ENCODE data around the gene SLC6A16. TPM values are rescaled to one million over a fixed set of nuclear protein-coding genes. Genes with fewer than 3 reads are reported as not detected.
A peak's percentile ranks its signal among the peaks of the same experiment; 100 is the strongest.
"Not testable (repeated sequence)": the region's sequence is repeated elsewhere in the genome, so short reads cannot be mapped to it uniquely, and the experiment has no call there.

SLC6A16 gene
- total RNA-seq, 1 experiment from 2014 or later, result 5.0 TPM

DNA sequence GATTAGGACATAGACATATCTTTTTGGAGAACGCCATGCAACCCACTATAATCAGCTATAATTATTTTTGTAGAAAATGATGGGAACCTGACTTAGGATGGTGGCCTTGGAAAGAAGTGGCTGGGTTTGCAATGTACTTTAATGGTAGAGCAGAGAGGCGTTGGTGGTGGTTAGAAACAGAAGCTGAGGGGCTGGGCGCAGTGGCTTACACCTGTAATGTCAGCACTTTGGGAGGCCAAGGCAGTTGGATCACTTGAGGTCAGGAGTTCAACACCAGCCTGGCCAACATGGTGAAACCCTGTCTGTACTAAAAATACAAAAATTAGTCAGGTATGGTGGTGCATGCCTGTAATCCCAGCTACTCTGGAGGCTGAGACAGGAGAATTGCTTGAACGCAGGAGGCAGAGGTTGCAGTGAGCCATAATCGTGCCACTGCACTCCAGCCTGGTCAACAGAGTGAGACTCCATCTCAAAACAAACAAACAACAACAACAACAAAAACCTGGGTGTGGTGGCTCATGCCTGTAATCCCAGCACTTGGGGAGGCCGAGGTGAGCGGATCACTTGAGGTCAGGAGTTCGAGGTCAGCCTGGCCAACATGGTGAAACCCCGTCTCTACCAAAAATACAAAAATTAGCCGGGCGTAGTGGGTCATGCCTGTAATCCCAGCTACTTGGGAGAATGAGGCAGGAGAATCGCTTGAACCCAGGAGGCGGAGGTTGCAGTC is 7.9 kb upstream of the SLC6A16 start:
- RAD21 ChIA-PET (ENCODE audit: low non-redundant PET in 1 of 2, low total read pairs in 2 of 2, uncharacterized antibody in 2 of 2, unreplicated experiment in 2 of 2), result interaction anchor here in 1 of 2 experiments (0.6 kb wide), 1 partner anchor 78 kb away, joined by 3 read pairs; no protein-coding TSS in a partner anchor
- H3K4me1 ChIP-seq (ENCODE audit: control insufficient read depth in 1 of 2, insufficient read depth in 2 of 2, low read length in 2 of 2); H4K20me1 ChIP-seq (ENCODE audit: insufficient read depth); DNase-seq (ENCODE audit: low read depth, low spot score); POLR2A ChIA-PET; CTCF ChIA-PET; BruUV-seq (replicated peaks); intact Hi-C loops (cut with micrococcal nuclease); H3K9ac ChIP-seq (ENCODE audit: low read length); H3K27me3 ChIP-seq (ENCODE audit: insufficient read depth, low read length); H3K27ac ChIP-seq (ENCODE audit: low read depth, low read length); H3K4me3 ChIP-seq (replicated peaks in 1 of 2; ENCODE audit: low read depth in 1 of 2, low read length in 2 of 2); H2AFZ ChIP-seq (ENCODE audit: low read depth, low read length, poor library complexity, severe bottlenecking); H3K79me2 ChIP-seq (ENCODE audit: insufficient read depth, low read length); H3K9me2 ChIP-seq (ENCODE audit: insufficient read depth); H3K9me3 ChIP-seq (ENCODE audit: control insufficient read depth in 1 of 2, insufficient read depth in 1 of 2, low read depth in 1 of 2, low read length in 2 of 2); ATAC-seq; H3K4me2 ChIP-seq (ENCODE audit: low read length); H3K36me3 ChIP-seq (ENCODE audit: control insufficient read depth in 1 of 2, insufficient read depth in 2 of 2, low read length in 2 of 2): not testable (repeated sequence)

DNA sequence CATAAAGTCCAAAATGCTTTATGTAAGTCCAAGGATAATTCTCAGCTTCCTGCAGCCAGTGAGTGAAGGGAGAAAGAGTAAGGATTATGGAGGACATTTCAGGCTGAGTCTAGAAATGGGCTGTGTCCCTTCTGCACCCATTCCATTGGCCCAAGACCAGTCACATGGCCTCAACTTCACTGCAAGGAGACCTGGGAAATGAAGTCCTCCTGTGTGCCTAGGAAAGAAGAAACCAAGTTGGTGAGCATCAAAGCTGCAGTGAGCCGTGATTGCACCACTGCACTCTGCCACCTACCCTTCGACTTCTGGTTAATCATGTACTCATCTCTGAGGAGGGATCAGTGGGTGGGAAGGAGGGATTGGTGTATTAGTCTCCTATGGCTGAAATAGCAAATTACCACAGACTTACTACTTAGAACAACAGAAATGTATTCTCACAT is 6.6 kb upstream of the SLC6A16 start:
- Histone ChIP-seq H3K27ac (ENCODE audit: low read depth, low read length) (no peak overlapping the region), H3K4me1 (ENCODE audit: control insufficient read depth in 1 of 2, insufficient read depth in 2 of 2, low read length in 2 of 2) (no peaks in the 10 kb centered on the region), H3K4me3 (replicated peaks in 1 of 2; ENCODE audit: low read depth in 1 of 2, low read length in 2 of 2) (no peak overlapping the region), H3K36me3 (ENCODE audit: control insufficient read depth in 1 of 2, insufficient read depth in 2 of 2, low read length in 2 of 2) (peaks cover 0 to 4% of the 10 kb centered on the region in 2 experiments; a peak in 1 of 4 replicates), H4K20me1 (ENCODE audit: insufficient read depth) (no peaks in the 10 kb centered on the region), H3K79me2 (ENCODE audit: insufficient read depth, low read length) (no peaks in the 10 kb centered on the region), H3K27me3 (ENCODE audit: insufficient read depth, low read length) (no peaks in the 10 kb centered on the region), H2AFZ (ENCODE audit: low read depth, low read length, poor library complexity, severe bottlenecking) (no peak overlapping the region), H3K9ac (ENCODE audit: low read length) (no peak overlapping the region), H3K9me2 (ENCODE audit: insufficient read depth) (no peaks in the 10 kb centered on the region), H3K4me2 (ENCODE audit: low read length) (no peak overlapping the region), H3K9me3 (ENCODE audit: control insufficient read depth in 1 of 2, insufficient read depth in 1 of 2, low read depth in 1 of 2, low read length in 2 of 2) (no peaks in the 10 kb centered on the region)
- DNase-seq (ENCODE audit: low read depth, low spot score) (peak; percentile 37), ATAC-seq (peak; percentile 94)
- no TSS peak for BruUV-seq (replicated peaks)
- ChIA-PET CTCF (no interaction called here), POLR2A (no interaction called here), RAD21 (ENCODE audit: low non-redundant PET in 1 of 2, low total read pairs in 2 of 2, uncharacterized antibody in 2 of 2, unreplicated experiment in 2 of 2) (no interaction called here)
- TF ChIP-seq, protein P1, sequence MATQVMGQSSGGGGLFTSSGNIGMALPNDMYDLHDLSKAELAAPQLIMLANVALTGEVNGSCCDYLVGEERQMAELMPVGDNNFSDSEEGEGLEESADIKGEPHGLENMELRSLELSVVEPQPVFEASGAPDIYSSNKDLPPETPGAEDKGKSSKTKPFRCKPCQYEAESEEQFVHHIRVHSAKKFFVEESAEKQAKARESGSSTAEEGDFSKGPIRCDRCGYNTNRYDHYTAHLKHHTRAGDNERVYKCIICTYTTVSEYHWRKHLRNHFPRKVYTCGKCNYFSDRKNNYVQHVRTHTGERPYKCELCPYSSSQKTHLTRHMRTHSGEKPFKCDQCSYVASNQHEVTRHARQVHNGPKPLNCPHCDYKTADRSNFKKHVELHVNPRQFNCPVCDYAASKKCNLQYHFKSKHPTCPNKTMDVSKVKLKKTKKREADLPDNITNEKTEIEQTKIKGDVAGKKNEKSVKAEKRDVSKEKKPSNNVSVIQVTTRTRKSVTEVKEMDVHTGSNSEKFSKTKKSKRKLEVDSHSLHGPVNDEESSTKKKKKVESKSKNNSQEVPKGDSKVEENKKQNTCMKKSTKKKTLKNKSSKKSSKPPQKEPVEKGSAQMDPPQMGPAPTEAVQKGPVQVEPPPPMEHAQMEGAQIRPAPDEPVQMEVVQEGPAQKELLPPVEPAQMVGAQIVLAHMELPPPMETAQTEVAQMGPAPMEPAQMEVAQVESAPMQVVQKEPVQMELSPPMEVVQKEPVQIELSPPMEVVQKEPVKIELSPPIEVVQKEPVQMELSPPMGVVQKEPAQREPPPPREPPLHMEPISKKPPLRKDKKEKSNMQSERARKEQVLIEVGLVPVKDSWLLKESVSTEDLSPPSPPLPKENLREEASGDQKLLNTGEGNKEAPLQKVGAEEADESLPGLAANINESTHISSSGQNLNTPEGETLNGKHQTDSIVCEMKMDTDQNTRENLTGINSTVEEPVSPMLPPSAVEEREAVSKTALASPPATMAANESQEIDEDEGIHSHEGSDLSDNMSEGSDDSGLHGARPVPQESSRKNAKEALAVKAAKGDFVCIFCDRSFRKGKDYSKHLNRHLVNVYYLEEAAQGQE (IDR thresholded peaks at IDR 0.05; ENCODE audit: low read depth), result no peak
- TF ChIP-seq SP1 (IDR thresholded peaks at IDR 0.05; ENCODE audit: low read depth) (peak; percentile 54), YY1 (IDR thresholded peaks at IDR 0.05; ENCODE audit: extremely low read depth, insufficient replicate concordance, low read depth, low read length) (peak; percentile 26)
- intact Hi-C loops (cut with micrococcal nuclease), result no loop called here

DNA sequence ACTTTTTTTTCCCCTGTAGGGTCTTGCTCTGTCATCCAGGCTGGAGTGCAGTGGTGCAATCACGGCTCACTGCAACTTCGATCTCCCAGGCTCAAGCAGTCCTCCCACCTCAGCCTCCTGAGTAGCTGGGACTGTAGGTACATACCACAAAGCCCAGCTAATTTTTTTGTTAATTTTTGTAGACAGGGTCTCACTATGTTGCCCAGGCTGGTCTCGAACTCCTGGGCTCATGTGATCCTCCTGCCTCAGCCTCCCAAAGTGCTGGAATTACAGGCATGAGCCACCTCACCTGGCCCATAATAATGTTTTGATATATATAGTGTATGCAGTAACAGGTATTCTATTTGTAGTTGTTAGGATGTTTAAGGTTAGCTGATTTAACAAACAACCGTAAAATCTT is 6.2 kb upstream of the SLC6A16 start:
- H3K79me2 ChIP-seq (ENCODE audit: insufficient read depth, low read length); H3K4me3 ChIP-seq (replicated peaks in 1 of 2; ENCODE audit: low read depth in 1 of 2, low read length in 2 of 2); H3K27me3 ChIP-seq (ENCODE audit: insufficient read depth, low read length); BruUV-seq (replicated peaks); DNase-seq (ENCODE audit: low read depth, low spot score); H2AFZ ChIP-seq (ENCODE audit: low read depth, low read length, poor library complexity, severe bottlenecking); H3K4me1 ChIP-seq (ENCODE audit: control insufficient read depth in 1 of 2, insufficient read depth in 2 of 2, low read length in 2 of 2); H3K27ac ChIP-seq (ENCODE audit: low read depth, low read length); RAD21 ChIA-PET (ENCODE audit: low non-redundant PET in 1 of 2, low total read pairs in 2 of 2, uncharacterized antibody in 2 of 2, unreplicated experiment in 2 of 2); H3K9me2 ChIP-seq (ENCODE audit: insufficient read depth); POLR2A ChIA-PET; H3K9me3 ChIP-seq (ENCODE audit: control insufficient read depth in 1 of 2, insufficient read depth in 1 of 2, low read depth in 1 of 2, low read length in 2 of 2); H4K20me1 ChIP-seq (ENCODE audit: insufficient read depth); H3K36me3 ChIP-seq (ENCODE audit: control insufficient read depth in 1 of 2, insufficient read depth in 2 of 2, low read length in 2 of 2); H3K9ac ChIP-seq (ENCODE audit: low read length); H3K4me2 ChIP-seq (ENCODE audit: low read length); CTCF ChIA-PET; ATAC-seq; intact Hi-C loops (cut with micrococcal nuclease): not testable (repeated sequence)

Data from HCT116 (cell line).